NCI-H146 treated with DMSO at 0.1 percent for 48 hours (cell line): ENCODE results near the gene DDX10.
"Not testable (repeated sequence)": the region's sequence is repeated elsewhere in the genome, so short reads cannot be mapped to it uniquely, and the experiment has no call there.

Source experiments
- DNase-seq: peaks from one replicate; lab custom pipeline; 2025; ENCODE audit not compliant: unreplicated experiment; lab: John Stamatoyannopoulos, UW

DDX10 gene

GRCh38 chr11:108715239-108715638, 50.4 kb downstream of the DDX10 start:
- no peak for DNase-seq

GRCh38 chr11:108718466-108718865, 53.6 kb downstream of the DDX10 start:
- DNase-seq: no peak

- no peak for DNase-seq
Measured at GRCh38 chr11:108724974-108725689, 60.3 kb downstream of the DDX10 start.

GRCh38 chr11:108726077-108726800, 61.4 kb downstream of the DDX10 start:
- no peak for DNase-seq

GRCh38 chr11:108727665-108728064, 62.8 kb downstream of the DDX10 start:
- DNase-seq: no peak

GRCh38 chr11:108729227-108729871, 64.5 kb downstream of the DDX10 start:
- DNase-seq: no peak

GRCh38 chr11:108732395-108732794, 67.5 kb downstream of the DDX10 start:
- peak; percentile 88 for DNase-seq

- no peak for DNase-seq
Measured at GRCh38 chr11:108733479-108734116, 68.7 kb downstream of the DDX10 start.

- no peak for DNase-seq
Measured at GRCh38 chr11:108734283-108734682, 69.4 kb downstream of the DDX10 start.

- no peak for DNase-seq
Measured at GRCh38 chr11:108734956-108735559, 70.2 kb downstream of the DDX10 start.

GRCh38 chr11:108740132-108740531, 75.3 kb downstream of the DDX10 start:
- not testable (repeated sequence) for DNase-seq

GRCh38 chr11:108743851-108744250, 79.0 kb downstream of the DDX10 start:
- DNase-seq: no peak

- no peak for DNase-seq
Measured at GRCh38 chr11:108748968-108749367, 84.1 kb downstream of the DDX10 start.

GRCh38 chr11:108751444-108751843, 86.6 kb downstream of the DDX10 start:
- no peak for DNase-seq

- DNase-seq: no peak
Measured at GRCh38 chr11:108752297-108752751, 87.5 kb downstream of the DDX10 start.

GRCh38 chr11:108754901-108755625, 90.2 kb downstream of the DDX10 start:
- DNase-seq: no peak

GRCh38 chr11:108757630-108758029, 92.8 kb downstream of the DDX10 start:
- no peak for DNase-seq

- DNase-seq: no peak
Measured at GRCh38 chr11:108758458-108758857, 93.6 kb downstream of the DDX10 start.

- DNase-seq: no peak
Measured at GRCh38 chr11:108766596-108767173, 101.8 kb downstream of the DDX10 start.

GRCh38 chr11:108768370-108768769, 103.5 kb downstream of the DDX10 start:
- DNase-seq: no peak
